Breast epithelium (tissue), 3 donors: ENCODE results near the gene UBTFL1.
"Not testable (repeated sequence)": the region's sequence is repeated elsewhere in the genome, so short reads cannot be mapped to it uniquely, and the experiment has no call there.

Experiments used
- CTCF ChIP-seq, 3 donors: fragments of 450-650 bp; IDR thresholded peaks; one replicate each; pipeline ENCODE4 v1.5.1; 2016 to 2017; ENCODE audit warnings: antibody characterized with exemption in 3 of 3, mild to moderate bottlenecking in 3 of 3, moderate library complexity in 3 of 3
- POLR2A ChIP-seq: fragments of 450-650 bp; IDR thresholded peaks from one replicate; pipeline ENCODE4 v1.6.1; 2016; ENCODE audit warnings: antibody characterized with exemption, mild to moderate bottlenecking, moderate library complexity
- POLR2AphosphoS5 ChIP-seq, 3 donors: sonication (generic); formaldehyde crosslinking; IDR thresholded peaks; one replicate each; pipeline ENCODE4 v1.6.1; 2017; ENCODE audit warnings: antibody characterized with exemption in 3 of 3

- not testable (repeated sequence) for TF ChIP-seq POLR2A; CTCF (IDR thresholded peaks at IDR 0.05); POLR2AphosphoS5 (IDR thresholded peaks at IDR 0.05)
Measured at GRCh38 chr11:90051591-90052209, 34.0 kb upstream of the UBTFL1 start.
